Uterus (tissue), 4 donors: ENCODE data around the gene MRPL34. TPM values are rescaled to one million over a fixed set of nuclear protein-coding genes. Genes with fewer than 3 reads are reported as not detected.

Experiments used
- DNase-seq, 2 donors: peaks; one replicate each; pipeline ENCODE4 v3.0.0-alpha.2; 2019 to 2020
- H3K27ac ChIP-seq, 2 donors: fragments of 200-600 bp; sonication (generic); 1 replicate in 1 of 2; 2 replicates in 1 of 2; pipeline ENCODE4 v1.5.1; 2016 to 2018
- H3K27me3 ChIP-seq, 2 donors: fragments of 200-600 bp; sonication (generic); one replicate each; pipeline ENCODE4 v1.5.1; 2018 to 2019; ENCODE audit warnings: control low read depth in 1 of 2
- H3K36me3 ChIP-seq, 2 donors: fragments of 200-600 bp; sonication (generic); one replicate each; pipeline ENCODE4 v1.5.1; 2019; ENCODE audit warnings: control low read depth in 1 of 2
- H3K4me1 ChIP-seq, 2 donors: fragments of 200-600 bp; sonication (generic); one replicate each; pipeline ENCODE4 v1.5.1; 2018 to 2019; ENCODE audit warnings: control low read depth in 1 of 2
- H3K4me3 ChIP-seq, 2 donors: fragments of 200-600 bp; sonication (generic); 1 replicate in 1 of 2; 2 replicates in 1 of 2; pipeline ENCODE4 v1.5.1; 2018 to 2019; ENCODE audit warnings: mild to moderate bottlenecking in 1 of 2
- H3K9me3 ChIP-seq, 2 donors: fragments of 200-600 bp; sonication (generic); one replicate each; pipeline ENCODE4 v1.5.1; 2019; ENCODE audit warnings: control low read depth in 1 of 2
- POLR2A ChIP-seq, 2 donors: fragments of 450-650 bp; IDR thresholded peaks; one replicate each; pipeline ENCODE4 v1.6.1; 2016; ENCODE audit warnings: antibody characterized with exemption in 2 of 2, mild to moderate bottlenecking in 1 of 2, moderate library complexity in 1 of 2
- intact Hi-C: fragments of 100-400 bp; cut with DNase I; formaldehyde crosslinking; loops from one replicate; pipeline ENCODE4 v1.15.1; 2023; ENCODE audit warnings: low total_unique reads
- total RNA-seq, 4 donors: library from RNA; depleted of rRNA in 3 of 4; stranded (reverse); fragments of >200 nt in 3 of 4; gene quantifications; one replicate each; pipeline versions ENCODE4 v1.1.0 to v1.2.4, GENCODE V29; 2014 to 2023
- TF ChIP-seq, protein P1 (sequence below), 4 experiments: fragments of 200-600 bp in 2 of 4; fragments of 450-650 bp in 2 of 4; sonication (generic) in 2 of 4; IDR thresholded peaks; one replicate each; pipeline ENCODE4 v1.5.1; 2016 to 2019; ENCODE audit warnings: antibody characterized with exemption in 4 of 4, mild to moderate bottlenecking in 2 of 4, moderate library complexity in 1 of 4
- donor health status: DM: yes; HTN: yes; CAD: no.

Gene MRPL34
- total RNA-seq, 4 donors from 2014 or later, result 30.9 to 289 (median 97.2) TPM

DNA sequence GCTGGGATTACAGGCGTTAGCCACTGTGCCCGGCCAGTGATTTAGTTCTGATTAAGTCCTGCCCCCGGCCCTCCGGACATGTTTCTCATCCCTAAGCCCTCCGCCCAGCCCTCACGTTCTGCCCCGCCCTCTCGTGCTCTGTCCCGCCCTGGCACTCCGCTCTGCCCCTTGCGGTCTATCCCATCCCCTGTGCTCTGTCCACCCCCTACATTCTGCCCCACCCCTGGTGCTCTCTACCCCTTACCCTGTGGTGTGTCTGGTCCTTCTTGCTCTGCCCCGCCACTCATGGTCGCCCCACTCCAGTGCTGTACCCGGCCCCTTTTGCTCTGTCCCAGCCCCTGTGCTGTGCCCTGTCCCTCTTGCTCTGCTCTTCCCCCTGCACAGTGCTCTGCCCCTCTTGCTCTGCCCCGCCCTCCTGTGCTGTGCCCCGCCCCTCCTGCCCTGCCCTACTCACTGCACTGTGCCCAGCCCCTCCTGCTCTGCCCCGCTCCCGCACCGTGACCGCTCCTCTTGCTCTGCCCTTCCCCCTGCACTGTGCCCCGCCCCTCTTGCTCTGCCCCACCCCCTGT is 34.7 kb downstream of the MRPL34 start:
- Histone ChIP-seq H3K4me1 (peaks cover 0 to 9% of the 10 kb centered on the region in 2 donors), H3K36me3 (no peaks in the 10 kb centered on the region), H3K9me3 (no peaks in the 10 kb centered on the region), H3K27ac (no peak overlapping the region), H3K27me3 (no peaks in the 10 kb centered on the region), H3K4me3 (no peak overlapping the region)
- DNase-seq, result no peak
- intact Hi-C loops, result loop anchor here (5.0 kb wide), 1 partner anchor 47 kb away; no protein-coding TSS in a partner anchor
- TF ChIP-seq POLR2A (IDR thresholded peaks at IDR 0.05), result no peak
- TF ChIP-seq, protein P1, sequence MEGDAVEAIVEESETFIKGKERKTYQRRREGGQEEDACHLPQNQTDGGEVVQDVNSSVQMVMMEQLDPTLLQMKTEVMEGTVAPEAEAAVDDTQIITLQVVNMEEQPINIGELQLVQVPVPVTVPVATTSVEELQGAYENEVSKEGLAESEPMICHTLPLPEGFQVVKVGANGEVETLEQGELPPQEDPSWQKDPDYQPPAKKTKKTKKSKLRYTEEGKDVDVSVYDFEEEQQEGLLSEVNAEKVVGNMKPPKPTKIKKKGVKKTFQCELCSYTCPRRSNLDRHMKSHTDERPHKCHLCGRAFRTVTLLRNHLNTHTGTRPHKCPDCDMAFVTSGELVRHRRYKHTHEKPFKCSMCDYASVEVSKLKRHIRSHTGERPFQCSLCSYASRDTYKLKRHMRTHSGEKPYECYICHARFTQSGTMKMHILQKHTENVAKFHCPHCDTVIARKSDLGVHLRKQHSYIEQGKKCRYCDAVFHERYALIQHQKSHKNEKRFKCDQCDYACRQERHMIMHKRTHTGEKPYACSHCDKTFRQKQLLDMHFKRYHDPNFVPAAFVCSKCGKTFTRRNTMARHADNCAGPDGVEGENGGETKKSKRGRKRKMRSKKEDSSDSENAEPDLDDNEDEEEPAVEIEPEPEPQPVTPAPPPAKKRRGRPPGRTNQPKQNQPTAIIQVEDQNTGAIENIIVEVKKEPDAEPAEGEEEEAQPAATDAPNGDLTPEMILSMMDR (IDR thresholded peaks at IDR 0.05), result no peak

DNA sequence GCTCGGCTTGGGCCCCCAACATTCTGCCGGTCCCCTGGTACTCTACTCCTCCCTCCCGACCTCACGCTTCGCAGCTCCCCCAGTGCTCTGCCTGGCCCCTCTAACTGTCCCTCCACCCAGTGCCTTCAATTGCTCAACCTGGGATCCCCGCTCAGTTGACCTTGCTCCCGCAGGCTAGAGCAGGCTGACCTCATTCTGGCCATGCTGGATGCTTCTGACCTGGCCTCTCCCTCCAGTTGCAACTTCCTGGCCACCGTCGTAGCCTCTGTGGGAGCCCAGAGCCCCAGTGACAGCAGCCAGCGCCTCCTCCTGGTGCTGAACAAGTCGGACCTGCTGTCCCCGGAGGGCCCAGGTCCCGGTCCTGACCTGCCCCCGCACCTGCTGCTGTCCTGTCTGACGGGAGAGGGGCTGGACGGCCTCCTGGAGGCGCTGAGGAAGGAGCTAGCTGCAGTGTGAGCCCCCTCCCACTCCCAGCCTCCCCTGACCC is 35.2 kb downstream of the MRPL34 start:
- Histone ChIP-seq H3K27me3 (no peaks in the 10 kb centered on the region), H3K4me3 (no peak overlapping the region), H3K9me3 (no peaks in the 10 kb centered on the region), H3K4me1 (peaks cover 0 to 9% of the 10 kb centered on the region in 2 donors), H3K27ac (no peak overlapping the region), H3K36me3 (no peaks in the 10 kb centered on the region)
- TF ChIP-seq, protein P1 (IDR thresholded peaks at IDR 0.05), result no peak
- TF ChIP-seq POLR2A (IDR thresholded peaks at IDR 0.05), result no peak
- intact Hi-C loops, result loop anchor here (5.0 kb wide), 1 partner anchor 46 kb away; no protein-coding TSS in a partner anchor
- DNase-seq, result no peak

DNA sequence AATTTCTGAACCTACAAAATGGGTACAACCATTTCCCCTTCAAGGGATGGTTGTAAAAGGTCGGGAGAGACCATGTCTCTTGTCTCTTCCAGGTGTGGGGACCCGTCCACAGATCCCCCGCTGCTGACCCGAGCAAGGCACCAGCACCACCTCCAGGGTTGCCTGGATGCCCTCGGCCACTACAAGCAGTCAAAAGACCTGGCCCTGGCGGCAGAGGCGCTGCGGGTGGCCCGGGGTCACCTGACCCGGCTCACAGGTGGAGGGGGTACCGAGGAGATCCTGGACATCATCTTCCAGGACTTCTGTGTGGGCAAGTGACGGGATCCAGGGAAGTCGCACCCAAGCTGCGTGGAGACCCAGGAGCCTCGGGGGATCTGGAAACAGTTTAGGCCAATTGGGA is 35.7 kb downstream of the MRPL34 start:
- Histone ChIP-seq H3K27me3 (no peaks in the 10 kb centered on the region), H3K4me3 (no peak overlapping the region), H3K27ac (no peak overlapping the region), H3K36me3 (no peaks in the 10 kb centered on the region), H3K4me1 (peaks cover 0 to 9% of the 10 kb centered on the region in 2 donors), H3K9me3 (no peaks in the 10 kb centered on the region)
- TF ChIP-seq, protein P1 (IDR thresholded peaks at IDR 0.05), result no peak
- TF ChIP-seq POLR2A (IDR thresholded peaks at IDR 0.05), result no peak
- no peak for DNase-seq
- intact Hi-C loops, result loop anchor here (5.0 kb wide), 1 partner anchor 46 kb away; no protein-coding TSS in a partner anchor

DNA sequence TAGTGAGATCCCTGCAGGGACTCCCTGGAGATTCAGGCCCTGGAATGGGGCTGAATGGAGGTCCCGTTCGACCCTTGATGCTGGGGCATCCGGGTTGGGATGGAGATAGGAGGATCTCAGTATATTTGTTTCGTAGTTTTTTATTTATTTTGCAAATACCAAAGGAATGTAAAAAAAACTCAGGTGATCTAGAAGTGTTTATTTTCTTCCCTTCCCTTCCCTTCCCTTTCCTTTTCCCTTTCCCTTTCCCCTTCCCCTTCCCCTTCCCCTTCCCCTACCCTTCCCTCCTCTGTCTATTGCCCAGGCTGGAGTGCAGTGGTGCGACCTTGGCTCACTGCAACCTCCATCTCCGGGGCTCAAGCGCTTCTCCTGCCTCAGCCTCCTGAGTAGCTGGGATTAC is 36.2 kb downstream of the MRPL34 start:
- TF ChIP-seq, protein P1 (IDR thresholded peaks at IDR 0.05), result no peak
- no peak for TF ChIP-seq POLR2A (IDR thresholded peaks at IDR 0.05)
- intact Hi-C loops, result loop anchor here (5.0 kb wide), 1 partner anchor 45 kb away; no protein-coding TSS in a partner anchor
- no peak overlapping the region for H3K27ac ChIP-seq
- no peaks in the 10 kb centered on the region for H3K27me3 ChIP-seq
- H3K36me3 ChIP-seq, result no peaks in the 10 kb centered on the region
- DNase-seq, result no peak
- H3K9me3 ChIP-seq, result no peaks in the 10 kb centered on the region
- no peak overlapping the region for H3K4me3 ChIP-seq
- H3K4me1 ChIP-seq, result peaks cover 0 to 9% of the 10 kb centered on the region in 2 donors

DNA sequence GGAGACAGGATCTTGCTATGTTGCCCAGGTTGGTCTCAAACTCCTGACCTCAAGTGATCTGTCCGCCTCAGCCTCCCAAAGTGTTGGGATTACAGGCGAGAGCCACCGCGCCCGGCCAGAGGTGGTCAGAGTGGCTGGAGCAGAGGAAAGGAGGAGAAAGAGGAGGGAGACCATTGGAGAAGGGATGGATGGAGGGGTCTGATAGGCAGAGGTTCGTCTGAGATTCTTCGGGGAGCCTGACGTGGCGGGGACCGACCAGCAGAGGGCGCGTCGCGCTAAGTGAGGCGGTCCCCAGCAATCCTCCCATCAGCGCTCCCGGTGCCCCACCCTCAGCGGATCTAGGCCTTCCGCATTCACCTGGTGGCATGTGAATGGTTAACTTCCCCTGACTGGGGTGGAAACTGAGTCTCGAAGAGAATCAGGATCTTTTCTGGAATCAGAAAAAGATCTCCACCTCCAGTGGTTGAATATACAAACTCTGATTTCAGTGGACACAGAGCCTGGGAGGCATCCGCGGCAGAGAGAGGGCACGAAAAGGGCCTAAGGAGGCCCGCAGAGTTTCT is 40.5 kb downstream of the MRPL34 start:
- Histone ChIP-seq H3K4me1 (no peaks in the 10 kb centered on the region), H3K27ac (peak overlapping the region; percentile 46 to 54), H3K4me3 (no peak overlapping the region), H3K36me3 (no peaks in the 10 kb centered on the region), H3K27me3 (no peaks in the 10 kb centered on the region), H3K9me3 (no peaks in the 10 kb centered on the region)
- intact Hi-C loops, result no loop called here
- DNase-seq, result peak; percentile 74 to 82
- TF ChIP-seq POLR2A (IDR thresholded peaks at IDR 0.05), result no peak
- TF ChIP-seq, protein P1 (IDR thresholded peaks at IDR 0.05), result peak; percentile 93 to 95 (median 94)
